Vagina (tissue), 2 donors: ENCODE measurements around the gene MED13L.

Experiments used
- POLR2A ChIP-seq, 2 donors: fragments of 450-650 bp; IDR thresholded peaks; one replicate each; pipeline ENCODE4 v1.6.1; 2017; ENCODE audit warnings: antibody characterized with exemption in 2 of 2, mild to moderate bottlenecking in 2 of 2, moderate library complexity in 2 of 2
- POLR2AphosphoS5 ChIP-seq, 2 donors: sonication (generic); formaldehyde crosslinking; IDR thresholded peaks; one replicate each; pipeline ENCODE4 v1.9.0; 2017; ENCODE audit warnings: antibody characterized with exemption in 2 of 2, mild to moderate bottlenecking in 2 of 2, low read depth in 1 of 2; ENCODE audit not compliant: insufficient read depth in 1 of 2
- TF ChIP-seq, protein P1 (sequence below), 3 experiments: fragments of 450-650 bp in 2 of 3; fragments of 200-600 bp in 1 of 3; sonication (generic) in 1 of 3; IDR thresholded peaks; one replicate each; pipeline ENCODE4 v1.5.1; 2017 to 2019; ENCODE audit warnings: antibody characterized with exemption in 3 of 3, mild to moderate bottlenecking in 2 of 3, moderate library complexity in 2 of 3

DNA sequence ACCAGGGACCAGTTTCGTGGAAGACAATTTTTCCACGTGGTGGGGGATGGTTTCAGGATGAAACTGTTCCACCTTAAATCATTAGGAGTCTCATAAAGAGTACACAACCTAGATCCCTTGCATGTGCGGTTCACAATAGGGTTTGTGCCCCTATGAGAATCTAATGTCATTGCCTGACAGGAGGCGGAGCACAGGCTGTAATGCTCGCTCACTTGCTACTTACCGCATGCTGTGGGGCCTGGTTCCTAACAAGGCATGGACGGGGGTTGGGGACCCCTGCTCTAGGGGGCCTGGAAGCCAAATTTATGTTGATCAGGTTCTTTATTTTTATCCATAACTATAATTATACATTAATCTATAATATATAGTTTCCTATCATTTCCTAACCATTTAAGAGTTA is 315.3 kb downstream of the MED13L start:
- TF ChIP-seq POLR2AphosphoS5 (IDR thresholded peaks at IDR 0.05; ENCODE audit: insufficient read depth in 1 of 2, low read depth in 1 of 2): no peak
- TF ChIP-seq, protein P1, sequence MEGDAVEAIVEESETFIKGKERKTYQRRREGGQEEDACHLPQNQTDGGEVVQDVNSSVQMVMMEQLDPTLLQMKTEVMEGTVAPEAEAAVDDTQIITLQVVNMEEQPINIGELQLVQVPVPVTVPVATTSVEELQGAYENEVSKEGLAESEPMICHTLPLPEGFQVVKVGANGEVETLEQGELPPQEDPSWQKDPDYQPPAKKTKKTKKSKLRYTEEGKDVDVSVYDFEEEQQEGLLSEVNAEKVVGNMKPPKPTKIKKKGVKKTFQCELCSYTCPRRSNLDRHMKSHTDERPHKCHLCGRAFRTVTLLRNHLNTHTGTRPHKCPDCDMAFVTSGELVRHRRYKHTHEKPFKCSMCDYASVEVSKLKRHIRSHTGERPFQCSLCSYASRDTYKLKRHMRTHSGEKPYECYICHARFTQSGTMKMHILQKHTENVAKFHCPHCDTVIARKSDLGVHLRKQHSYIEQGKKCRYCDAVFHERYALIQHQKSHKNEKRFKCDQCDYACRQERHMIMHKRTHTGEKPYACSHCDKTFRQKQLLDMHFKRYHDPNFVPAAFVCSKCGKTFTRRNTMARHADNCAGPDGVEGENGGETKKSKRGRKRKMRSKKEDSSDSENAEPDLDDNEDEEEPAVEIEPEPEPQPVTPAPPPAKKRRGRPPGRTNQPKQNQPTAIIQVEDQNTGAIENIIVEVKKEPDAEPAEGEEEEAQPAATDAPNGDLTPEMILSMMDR (IDR thresholded peaks at IDR 0.05): no peak
- TF ChIP-seq POLR2A (IDR thresholded peaks at IDR 0.05): no peak
